Stimulated activated CD8-positive, alpha-beta memory T cell treated with anti-CD3 and anti-CD28 coated beads, Interleukin-7, amount 100 ng/mL, for 1 hour (primary cell): ENCODE results near the gene WBP1L.

Experiments used
- DNase-seq, 2 donors: peaks; one replicate each; pipeline ENCODE4 v3.0.0-alpha.2; 2020; ENCODE audit warnings: low read depth in 2 of 2

Gene WBP1L

GRCh38 chr10:102779680-102780526 lies 36.2 kb downstream of the WBP1L start:
- no peak for DNase-seq

GRCh38 chr10:102780527-102780808 lies 36.7 kb downstream of the WBP1L start:
- DNase-seq = no peak

DNA sequence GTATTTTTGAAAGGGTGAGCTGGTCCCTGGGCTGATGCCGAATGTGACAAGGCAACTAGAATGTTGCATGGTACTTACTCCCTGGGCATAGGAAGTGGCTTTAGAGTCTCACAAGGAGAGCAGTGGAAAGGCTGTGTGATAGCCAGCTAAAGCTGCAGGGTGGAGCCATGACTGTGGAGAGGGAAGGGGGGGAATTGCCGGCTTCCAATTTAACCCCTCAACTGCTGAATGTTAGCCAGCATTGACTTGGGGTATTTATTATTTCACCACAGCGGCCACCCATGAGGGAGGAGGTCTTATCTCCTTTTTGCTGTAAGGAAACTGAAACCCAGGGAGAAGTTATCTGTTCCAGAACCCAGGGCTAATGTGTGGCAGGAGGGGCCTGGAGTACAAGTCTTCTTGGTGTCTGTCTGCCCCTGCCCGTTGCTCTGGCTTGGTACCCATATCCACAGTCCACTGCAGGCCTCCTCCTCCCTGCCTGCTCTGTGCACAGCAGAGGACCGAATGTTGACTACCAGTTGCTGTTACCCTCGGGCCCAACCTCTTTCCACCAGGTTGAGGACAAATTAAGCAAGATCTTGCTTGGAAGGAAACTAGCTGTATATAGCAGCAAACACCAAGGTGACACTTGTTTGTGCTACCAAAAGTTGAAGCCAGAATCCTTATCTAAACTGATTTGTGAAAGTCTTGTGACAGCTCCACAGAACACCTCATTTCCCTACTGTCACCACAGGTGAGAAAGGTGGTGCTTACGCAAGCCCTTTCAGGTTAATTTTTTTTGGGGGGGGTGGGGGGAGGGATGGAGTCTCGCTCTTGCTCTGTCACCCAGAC lies 37.6 kb downstream of the WBP1L start:
- no peak for DNase-seq

DNA sequence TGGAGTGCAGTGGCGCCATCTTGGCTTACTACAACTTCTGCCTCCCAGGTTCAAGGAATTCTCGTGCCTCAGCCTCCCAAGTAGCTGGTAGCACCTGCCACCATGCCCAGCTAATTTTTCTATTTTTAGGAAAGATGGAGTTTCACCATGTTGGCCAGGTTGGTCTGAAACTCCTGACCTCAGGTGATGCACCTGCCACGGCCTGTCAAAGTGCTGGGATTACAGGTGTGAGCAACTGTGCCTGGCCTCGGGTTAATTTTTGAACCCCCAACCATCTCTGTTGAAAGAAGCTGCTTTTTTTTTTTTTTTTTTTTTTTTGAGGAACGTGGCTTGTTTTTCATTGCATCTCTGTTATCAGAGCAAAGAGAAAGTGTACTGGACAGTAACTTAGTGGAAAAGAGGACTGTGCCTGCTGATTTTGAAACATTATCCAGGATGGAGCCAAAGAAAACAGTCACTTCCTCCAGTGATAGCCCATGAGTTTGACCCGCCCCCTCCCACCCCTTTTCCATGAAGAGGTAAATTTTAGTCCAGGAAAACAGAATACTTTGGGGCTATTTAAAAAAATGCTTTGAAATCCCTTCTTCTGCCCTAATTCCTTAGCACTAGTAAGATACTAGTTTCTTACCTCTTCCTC lies 38.3 kb downstream of the WBP1L start:
- DNase-seq = no peak

DNA sequence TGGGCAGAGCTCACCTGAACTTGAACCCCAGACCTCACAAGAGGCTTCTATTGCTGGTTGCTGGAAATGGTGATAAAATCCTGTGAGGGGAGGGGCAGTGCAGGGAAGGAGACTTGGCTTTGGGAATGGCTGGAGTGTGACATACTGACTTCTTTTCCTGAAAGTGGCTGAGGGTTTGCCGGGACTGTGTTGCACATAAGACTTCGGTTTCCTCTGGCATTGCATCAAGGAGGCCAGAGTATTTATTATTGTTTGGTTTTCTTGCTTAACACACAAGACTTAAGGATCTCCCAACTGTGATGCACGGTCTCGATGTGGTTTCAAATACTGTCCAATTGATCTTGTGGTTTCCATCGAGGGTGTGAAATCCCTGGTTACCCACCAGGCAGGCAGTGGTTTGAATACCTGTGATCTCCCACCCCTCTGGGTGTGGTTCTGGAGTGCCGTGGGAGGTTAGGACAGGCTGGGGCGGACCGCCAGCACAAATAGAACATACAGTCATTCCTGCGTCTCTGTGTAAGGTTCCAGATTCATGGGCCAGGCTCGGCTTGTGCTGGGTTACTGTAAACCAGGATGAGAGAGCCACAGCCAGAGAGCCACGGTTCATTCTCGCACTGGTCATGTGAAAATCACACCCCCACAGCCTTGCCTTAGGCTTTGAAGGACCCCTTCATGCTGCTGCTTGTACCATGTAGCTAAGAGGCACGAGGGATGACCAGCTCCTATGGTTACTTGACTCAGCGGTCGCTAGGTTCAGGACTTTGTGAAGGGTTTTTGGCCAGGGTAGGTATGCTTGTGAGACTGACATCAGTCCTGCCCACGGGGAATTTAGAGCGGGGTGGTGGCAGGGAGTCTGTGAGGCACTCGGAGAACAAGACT lies 39.2 kb downstream of the WBP1L start:
- no peak for DNase-seq

GRCh38 chr10:102783568-102783967 lies 39.8 kb downstream of the WBP1L start:
- no peak for DNase-seq

- DNase-seq = no peak
Measured at GRCh38 chr10:102785818-102786217, 42.1 kb downstream of the WBP1L start.

- no peak for DNase-seq
Measured at GRCh38 chr10:102791754-102792395, 48.1 kb downstream of the WBP1L start.

- no peak for DNase-seq
Measured at GRCh38 chr10:102795453-102796406, 52.0 kb downstream of the WBP1L start.

DNA sequence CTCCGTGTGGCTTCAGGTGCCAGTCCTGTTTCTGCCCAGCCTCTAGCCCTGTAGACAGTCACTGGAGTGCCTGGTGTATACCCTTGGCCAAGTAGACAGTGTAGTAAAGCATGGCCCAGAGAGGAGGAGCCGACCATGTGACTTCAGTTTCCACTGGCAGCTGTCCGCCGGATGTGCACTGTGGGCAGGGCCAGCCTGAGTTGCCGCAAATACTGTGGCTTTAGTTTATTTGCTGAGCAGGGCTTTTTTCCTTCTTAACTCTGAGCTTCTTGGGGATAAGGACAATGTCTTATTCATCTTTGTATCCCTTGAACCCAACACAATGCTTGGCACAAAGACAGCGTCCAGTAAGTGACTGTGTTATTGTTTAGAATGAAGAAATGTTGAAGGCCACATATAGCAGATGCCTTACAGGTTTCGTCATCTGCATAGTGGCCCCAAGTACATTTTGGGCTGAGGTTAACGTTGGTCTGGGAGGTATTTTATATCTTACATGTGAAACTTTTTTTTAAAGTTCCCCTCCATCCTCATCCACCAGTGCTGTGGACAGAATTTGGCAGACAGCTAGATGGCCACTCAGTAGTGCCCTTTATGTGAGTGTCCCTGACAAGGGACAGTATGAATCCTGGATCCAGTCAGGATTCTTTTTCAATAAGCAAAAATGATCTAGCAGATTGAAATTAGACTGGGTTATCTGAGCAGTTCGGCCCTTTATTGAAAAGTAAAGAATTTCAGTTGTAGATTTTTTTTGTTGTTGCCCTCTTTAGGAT lies 52.8 kb downstream of the WBP1L start:
- peak; percentile 29 to 41 for DNase-seq

DNA sequence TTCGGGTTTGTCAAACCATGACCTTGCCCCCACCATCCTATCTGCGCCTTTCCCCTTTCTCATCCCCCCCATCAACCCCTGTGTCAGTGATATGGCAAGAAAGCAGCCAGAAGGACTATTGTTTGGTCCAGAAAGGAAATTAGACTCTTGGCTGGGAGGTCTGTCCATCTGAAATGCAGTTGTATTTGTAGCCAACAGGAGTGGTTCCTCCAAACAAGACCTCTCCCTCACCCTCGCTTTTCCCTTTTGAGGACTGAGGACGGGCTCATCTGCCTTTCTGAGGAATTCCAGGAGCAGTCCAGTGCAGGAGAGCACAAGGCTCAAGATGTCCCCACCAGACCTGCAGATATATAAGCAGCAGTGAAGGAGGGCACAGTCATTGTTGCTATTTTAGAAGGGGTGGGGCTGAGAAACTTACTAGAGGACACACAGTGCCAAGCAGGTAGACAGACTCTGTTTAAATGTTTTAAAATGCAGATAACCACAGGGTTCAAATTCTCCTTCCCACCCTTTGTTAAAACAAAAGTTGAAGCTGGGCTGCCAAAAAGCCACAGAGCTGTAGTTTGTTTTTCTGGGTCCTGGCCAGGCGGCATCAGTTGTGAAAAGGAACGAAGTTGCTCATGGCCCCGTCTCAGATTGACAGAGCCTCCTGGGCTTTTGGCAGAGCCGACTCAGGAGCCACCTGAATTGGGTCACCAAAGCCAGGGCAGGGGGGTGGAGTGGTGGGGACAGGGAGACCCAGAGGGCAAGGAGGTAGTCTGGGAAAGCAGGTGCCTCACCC lies 56.1 kb downstream of the WBP1L start:
- no peak for DNase-seq

DNA sequence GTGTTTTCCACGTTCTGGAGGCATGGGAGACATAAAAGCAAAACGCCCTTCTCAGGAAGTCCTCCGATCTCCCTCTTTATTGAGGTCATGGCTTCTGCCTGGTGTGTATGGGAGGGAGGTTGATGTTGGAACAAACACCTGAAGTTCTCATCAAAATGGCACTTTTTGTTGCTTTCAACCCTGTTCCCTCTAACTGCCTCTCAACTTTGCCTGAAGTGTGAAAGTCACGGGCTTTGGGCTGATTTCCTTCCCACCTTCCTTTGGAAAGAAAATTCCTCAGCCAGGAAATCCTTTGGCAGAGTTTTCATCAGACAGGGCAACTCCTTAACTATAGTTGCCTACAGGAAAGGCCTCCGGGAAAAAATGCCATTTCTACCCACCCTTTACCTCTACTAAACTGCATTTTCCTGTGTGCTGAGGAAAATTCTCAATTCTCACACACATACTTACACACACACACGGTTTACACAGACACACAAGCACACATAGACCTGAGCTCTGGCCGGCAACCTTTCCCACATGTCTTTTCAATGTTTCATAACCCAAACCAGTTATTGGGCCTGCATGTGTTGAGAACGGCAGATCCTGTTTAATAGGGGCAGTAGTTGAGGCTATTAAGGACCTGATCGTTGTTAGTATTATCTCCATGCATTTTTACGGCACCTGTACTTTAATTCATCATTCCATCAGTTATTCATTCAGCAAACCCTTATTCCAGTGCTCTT lies 57.0 kb downstream of the WBP1L start:
- no peak for DNase-seq

- no peak for DNase-seq
Measured at GRCh38 chr10:102801496-102801895, 57.7 kb downstream of the WBP1L start.

DNA sequence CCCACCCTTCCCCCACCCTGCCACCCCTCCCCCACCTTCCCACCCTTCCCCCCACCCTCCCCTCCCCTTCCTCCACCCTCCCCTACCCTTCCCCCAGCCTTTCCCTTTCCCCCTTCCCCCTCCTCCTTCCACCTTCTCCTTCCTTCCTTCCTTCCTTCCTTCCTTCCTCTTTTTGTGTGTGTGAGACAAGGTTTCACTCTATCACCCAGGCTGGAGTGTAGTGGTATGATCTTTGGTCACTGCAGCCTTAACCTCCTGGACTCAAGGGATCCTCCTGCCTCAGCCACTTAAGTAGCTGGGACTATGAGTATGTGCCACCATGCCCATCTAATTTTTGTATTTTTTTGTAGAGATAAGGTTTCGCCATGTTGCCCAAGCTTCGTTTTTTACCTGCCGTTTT lies 58.2 kb downstream of the WBP1L start:
- no peak for DNase-seq

DNA sequence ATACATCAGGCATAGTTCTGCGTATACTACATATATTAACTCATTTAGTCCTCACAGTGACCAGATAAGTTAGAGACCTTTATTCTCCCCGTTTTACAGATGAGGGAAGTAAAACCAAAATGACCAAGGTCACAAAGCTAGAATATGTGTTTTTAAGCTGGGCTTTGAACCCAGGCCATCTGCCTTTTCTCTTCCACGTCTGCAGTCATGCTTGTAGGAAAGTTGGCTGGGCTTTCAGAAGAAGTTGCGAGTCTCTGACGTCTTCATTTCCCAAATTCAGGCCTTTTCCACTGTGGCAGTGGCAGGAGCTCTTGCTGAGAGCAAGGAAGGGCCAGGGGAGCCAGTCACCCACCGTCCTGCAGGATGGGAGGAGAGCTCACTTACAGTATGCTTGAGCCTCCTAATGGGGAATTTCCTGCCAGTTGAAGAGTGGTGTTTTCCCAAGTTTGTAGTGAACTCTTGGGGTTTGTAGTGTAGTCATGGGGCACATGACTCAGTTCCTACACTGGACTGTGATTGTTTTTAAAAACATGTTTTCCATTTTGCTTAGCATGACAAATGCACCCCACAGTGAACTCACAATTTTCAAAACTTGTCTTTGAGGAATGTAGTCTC lies 59.3 kb downstream of the WBP1L start:
- no peak for DNase-seq

GRCh38 chr10:102804382-102805055 lies 60.8 kb downstream of the WBP1L start:
- no peak for DNase-seq

- DNase-seq = no peak
Measured at GRCh38 chr10:102808380-102808779, 64.6 kb downstream of the WBP1L start.
